PC-9 (cell line): ENCODE data around the gene NKAIN2. TPM values are rescaled to one million over a fixed set of nuclear protein-coding genes. Genes with fewer than 3 reads are reported as not detected.

Experiments used
- BruUV-seq: library from RNA; stranded (reverse); fragments of 400-500 nt; replicated peaks from 2 replicates; lab custom pipeline; 2021; lab: Mats Ljungman, UMichigan
- CTCF ChIA-PET: fragments of 300-600 bp; sonication (Branson Sonifier 250); formaldehyde crosslinking; loops from one replicate; lab custom pipeline; 2022; ENCODE audit warnings: antibody characterized with exemption; lab: Charles Lee
- POLR2A ChIA-PET: fragments of 300-600 bp; sonication (Branson Sonifier 250); formaldehyde crosslinking; loops from one replicate; lab custom pipeline; 2022; ENCODE audit warnings: antibody characterized with exemption; ENCODE audit not compliant: unreplicated experiment; lab: Charles Lee
- DNase-seq, 2 experiments: peaks; one replicate each; pipeline versions ENCODE4 v3.0.0 to v3.0.0-alpha.2; 2015 to 2022; ENCODE audit warnings: mixed read lengths in 1 of 2
- H2AFZ ChIP-seq: fragments of 200-600 bp; sonication (generic); 2 replicates; pipeline ENCODE4 v1.8.1; 2017; ENCODE audit warnings: antibody characterized with exemption
- H3F3A ChIP-seq: fragments of 200-600 bp; sonication (generic); 2 replicates; pipeline ENCODE4 v1.8.1; 2017; ENCODE audit warnings: antibody characterized with exemption, mild to moderate bottlenecking, low read depth; ENCODE audit not compliant: insufficient read depth
- H3K27ac ChIP-seq: fragments of 200-600 bp; sonication (generic); 2 replicates; pipeline ENCODE4 v1.6.1; 2016; ENCODE audit warnings: mixed run types
- H3K27me3 ChIP-seq: fragments of 200-600 bp; sonication (generic); 2 replicates; pipeline ENCODE4 v1.6.1; 2016; ENCODE audit warnings: low read depth, mixed run types; ENCODE audit not compliant: insufficient read depth
- H3K36me3 ChIP-seq: fragments of 200-600 bp; sonication (generic); 2 replicates; pipeline ENCODE4 v1.6.1; 2016; ENCODE audit warnings: low read depth, mixed run types
- H3K4me1 ChIP-seq: fragments of 200-600 bp; sonication (generic); replicated peaks from 2 replicates; pipeline ENCODE4 v1.6.1; 2016; ENCODE audit warnings: mixed run types; ENCODE audit not compliant: insufficient read depth
- H3K4me2 ChIP-seq: fragments of 200-600 bp; sonication (generic); 2 replicates; pipeline ENCODE4 v1.6.1; 2017; ENCODE audit warnings: mixed run types
- H3K4me3 ChIP-seq: fragments of 200-600 bp; sonication (generic); 2 replicates; pipeline ENCODE4 v1.6.1; 2016; ENCODE audit warnings: mixed run types
- H3K79me2 ChIP-seq: fragments of 200-600 bp; sonication (generic); 2 replicates; pipeline ENCODE4 v1.6.1; 2017; ENCODE audit warnings: low read depth, mixed run types
- H3K9me2 ChIP-seq: fragments of 200-600 bp; sonication (generic); 2 replicates; pipeline ENCODE4 v1.8.1; 2017; ENCODE audit warnings: mild to moderate bottlenecking; ENCODE audit not compliant: insufficient read depth
- H3K9me3 ChIP-seq: fragments of 200-600 bp; sonication (generic); 2 replicates; pipeline ENCODE4 v1.8.1; 2016; ENCODE audit warnings: low read depth; ENCODE audit not compliant: insufficient read depth
- H4K20me1 ChIP-seq: fragments of 200-600 bp; sonication (generic); 2 replicates; pipeline ENCODE4 v1.8.1; 2017; ENCODE audit not compliant: insufficient read depth
- EZH2 ChIP-seq: fragments of 200-600 bp; sonication (generic); IDR thresholded peaks from 2 replicates; pipeline ENCODE4 v1.8.0; 2017; ENCODE audit warnings: antibody characterized with exemption, low read depth
- intact Hi-C: fragments of 100-400 bp; cut with micrococcal nuclease; formaldehyde crosslinking; loops from one replicate; pipeline ENCODE4 v1.10.0; 2022; ENCODE audit not compliant: unreplicated experiment
- total RNA-seq: library from RNA; stranded (reverse); gene quantifications from 2 replicates; pipeline ENCODE4 v1.2.3, GENCODE V29; 2021
- TF ChIP-seq, protein P1 (sequence below): fragments of 200-600 bp; sonication (generic); conservative IDR thresholded peaks from 2 replicates; pipeline ENCODE4 v1.6.1; 2017; ENCODE audit warnings: mixed run types, antibody characterized with exemption, mild to moderate bottlenecking, moderate library complexity

Gene NKAIN2
- total RNA-seq, 1 experiment from 2014 or later: not detected

DNA sequence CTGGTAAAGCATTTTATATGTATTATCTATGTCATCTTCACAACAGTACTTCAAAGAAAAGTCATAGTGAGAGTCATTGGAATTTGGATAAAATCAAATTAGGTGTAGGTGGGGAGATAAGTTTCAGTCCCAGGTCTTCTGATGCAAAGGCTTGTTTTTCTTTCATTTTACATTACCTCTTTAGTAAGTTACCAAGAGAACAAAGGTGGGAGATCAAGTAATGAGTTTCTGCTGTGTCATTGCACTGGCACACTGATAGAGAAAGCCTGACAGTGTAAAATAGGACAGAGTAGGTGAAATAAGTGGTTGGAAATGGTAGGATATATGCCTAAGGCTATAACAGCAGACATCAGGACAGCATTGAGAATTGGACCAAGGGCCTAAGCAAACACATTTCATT is 250.4 kb downstream of the NKAIN2 start:
- Histone ChIP-seq H4K20me1 (no peaks in the 10 kb centered on the region), H3K9me2 (no peaks in the 10 kb centered on the region; the same call in 1 of the 2 replicates), H3K4me2 (no peak overlapping the region), H3K36me3 (no peaks in the 10 kb centered on the region), H3K27ac (no peak overlapping the region), H3K4me1 (0 out of 2 replicates have a peak, but pooled peaks cover 5% of the 10 kb centered on the region), H3K79me2 (no peaks in the 10 kb centered on the region), H3K4me3 (no peak overlapping the region), H2AFZ (peak overlapping the region; percentile 10; the same call in 1 of the 2 replicates), H3K9me3 (no peaks in the 10 kb centered on the region; the same call in 1 of the 2 replicates), H3F3A (no peaks in the 10 kb centered on the region), H3K27me3 (no peaks in the 10 kb centered on the region)
- ChIA-PET POLR2A (interaction anchor here (0.6 kb wide), 1 partner anchor 154 kb away, joined by 4 read pairs; no protein-coding TSS in a partner anchor), CTCF (no interaction called here)
- intact Hi-C loops: no loop called here
- no peak for TF ChIP-seq EZH2
- TF ChIP-seq, protein P1, sequence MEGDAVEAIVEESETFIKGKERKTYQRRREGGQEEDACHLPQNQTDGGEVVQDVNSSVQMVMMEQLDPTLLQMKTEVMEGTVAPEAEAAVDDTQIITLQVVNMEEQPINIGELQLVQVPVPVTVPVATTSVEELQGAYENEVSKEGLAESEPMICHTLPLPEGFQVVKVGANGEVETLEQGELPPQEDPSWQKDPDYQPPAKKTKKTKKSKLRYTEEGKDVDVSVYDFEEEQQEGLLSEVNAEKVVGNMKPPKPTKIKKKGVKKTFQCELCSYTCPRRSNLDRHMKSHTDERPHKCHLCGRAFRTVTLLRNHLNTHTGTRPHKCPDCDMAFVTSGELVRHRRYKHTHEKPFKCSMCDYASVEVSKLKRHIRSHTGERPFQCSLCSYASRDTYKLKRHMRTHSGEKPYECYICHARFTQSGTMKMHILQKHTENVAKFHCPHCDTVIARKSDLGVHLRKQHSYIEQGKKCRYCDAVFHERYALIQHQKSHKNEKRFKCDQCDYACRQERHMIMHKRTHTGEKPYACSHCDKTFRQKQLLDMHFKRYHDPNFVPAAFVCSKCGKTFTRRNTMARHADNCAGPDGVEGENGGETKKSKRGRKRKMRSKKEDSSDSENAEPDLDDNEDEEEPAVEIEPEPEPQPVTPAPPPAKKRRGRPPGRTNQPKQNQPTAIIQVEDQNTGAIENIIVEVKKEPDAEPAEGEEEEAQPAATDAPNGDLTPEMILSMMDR: no peak
- BruUV-seq: no TSS peak
- DNase-seq: no peak

DNA sequence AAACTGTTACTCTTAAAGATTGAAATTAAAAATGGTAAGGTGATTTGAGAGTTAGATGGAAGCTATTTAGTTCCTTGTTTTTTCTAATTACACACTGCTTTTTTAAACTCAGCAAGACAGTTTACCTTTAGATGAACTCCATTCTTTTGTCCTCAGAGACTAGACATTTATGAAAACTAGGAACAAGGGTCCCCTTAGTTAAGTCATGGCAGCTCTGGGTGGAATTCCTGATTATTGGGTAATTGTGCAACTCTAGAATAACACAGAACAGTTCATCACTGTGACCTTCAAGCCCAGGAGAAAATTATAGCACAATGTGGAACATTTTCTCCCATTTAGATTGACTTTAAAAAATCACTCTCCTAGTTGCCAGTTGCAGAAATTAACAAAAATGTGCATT is 251.7 kb downstream of the NKAIN2 start:
- Histone ChIP-seq H3K27ac (no peak overlapping the region), H3K4me3 (no peak overlapping the region), H3K4me1 (0 out of 2 replicates have a peak, but pooled peaks cover 5% of the 10 kb centered on the region), H3K9me2 (no peaks in the 10 kb centered on the region; the same call in 1 of the 2 replicates), H3K27me3 (no peaks in the 10 kb centered on the region), H3K79me2 (no peaks in the 10 kb centered on the region), H3K9me3 (no peaks in the 10 kb centered on the region), H3F3A (no peaks in the 10 kb centered on the region), H2AFZ (no peak overlapping the region), H3K4me2 (no peak overlapping the region), H3K36me3 (no peaks in the 10 kb centered on the region), H4K20me1 (no peaks in the 10 kb centered on the region)
- ChIA-PET CTCF (no interaction called here), POLR2A (no interaction called here)
- BruUV-seq: no TSS peak
- DNase-seq: no peak
- intact Hi-C loops: no loop called here
- TF ChIP-seq, protein P1: no peak
- TF ChIP-seq EZH2: no peak

DNA sequence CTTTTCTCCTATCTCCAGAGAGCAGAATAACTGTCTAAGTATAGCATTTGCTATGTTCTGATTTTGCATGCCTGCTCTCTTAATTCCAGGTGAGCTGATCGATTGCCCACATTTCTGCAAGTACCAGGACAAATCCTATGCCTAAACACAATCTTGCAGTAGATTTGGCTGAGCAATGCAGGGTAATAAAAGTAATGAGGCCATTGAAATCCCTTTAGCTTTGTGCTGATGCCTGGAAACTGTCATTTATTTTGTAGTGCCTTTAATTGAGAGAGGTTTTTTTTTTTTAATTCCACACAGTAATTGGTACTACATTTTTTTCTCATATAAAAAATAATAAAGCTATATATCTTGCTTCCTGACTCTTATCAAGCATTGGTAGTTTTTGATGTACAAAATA is 252.3 kb downstream of the NKAIN2 start:
- no peaks in the 10 kb centered on the region for H3K9me3 ChIP-seq
- H3K4me1 ChIP-seq: 0 out of 2 replicates have a peak, but pooled peaks cover 5% of the 10 kb centered on the region
- intact Hi-C loops: no loop called here
- POLR2A ChIA-PET: no interaction called here
- CTCF ChIA-PET: no interaction called here
- no peak overlapping the region for H3K4me2 ChIP-seq
- H4K20me1 ChIP-seq: no peaks in the 10 kb centered on the region
- no peak overlapping the region for H3K4me3 ChIP-seq
- DNase-seq: no peak
- H2AFZ ChIP-seq: no peak overlapping the region
- H3K27me3 ChIP-seq: no peaks in the 10 kb centered on the region
- H3F3A ChIP-seq: no peaks in the 10 kb centered on the region
- TF ChIP-seq, protein P1: no peak
- no peak for TF ChIP-seq EZH2
- BruUV-seq: no TSS peak
- H3K36me3 ChIP-seq: no peaks in the 10 kb centered on the region
- H3K9me2 ChIP-seq: no peaks in the 10 kb centered on the region; the same call in 1 of the 2 replicates
- H3K79me2 ChIP-seq: no peaks in the 10 kb centered on the region
- no peak overlapping the region for H3K27ac ChIP-seq
